GM10266 (cell line): Measurements from ENCODE around the gene ABHD17B.
"Not testable (repeated sequence)": the region's sequence is repeated elsewhere in the genome, so short reads cannot be mapped to it uniquely, and the experiment has no call there.

Source experiments
- DNase-seq: peaks from one replicate; pipeline ENCODE4 v3.0.0; 2012; ENCODE audit errors: extremely low spot score
- TF ChIP-seq, protein P1 (sequence below): IDR thresholded peaks from 2 replicates; pipeline ENCODE4 v1.5.1; 2012; ENCODE audit warnings: mild to moderate bottlenecking, low read depth; ENCODE audit not compliant: control insufficient read depth, insufficient read depth; ENCODE audit errors: missing control alignments

Gene ABHD17B

DNA sequence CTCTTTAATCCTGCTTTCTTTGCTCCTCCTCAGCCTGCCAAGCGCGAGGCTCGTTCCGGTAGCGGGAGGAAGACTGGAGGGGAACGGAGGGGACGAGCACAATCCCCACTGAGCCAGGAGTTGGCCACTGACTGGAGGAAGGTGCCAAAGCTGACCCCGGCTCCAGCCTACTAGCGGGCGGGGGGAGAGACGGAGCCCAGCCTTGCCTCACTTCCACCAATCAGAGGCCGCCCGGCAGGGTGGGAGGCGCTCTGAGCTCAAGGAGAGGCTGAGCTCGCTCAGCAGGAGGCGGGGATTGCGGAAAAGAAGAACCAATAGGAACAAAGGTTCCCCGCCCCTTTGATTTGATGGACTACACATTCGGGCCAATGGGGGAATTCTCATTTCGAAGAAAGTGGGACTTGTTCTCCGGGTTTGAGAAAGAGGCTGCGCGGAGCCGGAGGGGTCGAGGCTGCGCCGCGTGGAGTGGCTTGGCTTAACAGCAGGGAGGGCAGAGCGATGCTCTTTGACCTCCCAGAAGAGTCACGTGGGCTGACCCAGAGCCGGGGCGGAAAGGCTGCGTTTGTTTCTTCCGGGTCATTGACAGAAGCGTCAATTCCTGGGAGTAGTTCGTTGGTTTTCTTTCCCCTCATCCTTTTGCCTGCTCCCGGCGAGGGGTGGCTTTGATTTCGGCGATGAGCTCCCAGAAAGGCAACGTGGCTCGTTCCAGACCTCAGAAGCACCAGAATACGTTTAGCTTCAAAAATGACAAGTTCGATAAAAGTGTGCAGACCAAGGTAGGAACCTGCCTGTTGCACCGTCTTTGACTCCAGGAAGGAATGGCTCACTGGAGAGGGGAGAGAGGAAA, at the start of gene ABHD17B, which contains the start of gene C9orf85:
Gene ABHD17B (minus strand): TSS at position 133 of the 847 bp plus-strand sequence. CDS start 36,113 bp downstream, outside the sequence.
Gene C9orf85 (plus strand): TSS at position 579 of the 847 bp plus-strand sequence. CDS start 96 bp downstream, at position 675.
- peak; percentile 97 for DNase-seq
- TF ChIP-seq, protein P1, sequence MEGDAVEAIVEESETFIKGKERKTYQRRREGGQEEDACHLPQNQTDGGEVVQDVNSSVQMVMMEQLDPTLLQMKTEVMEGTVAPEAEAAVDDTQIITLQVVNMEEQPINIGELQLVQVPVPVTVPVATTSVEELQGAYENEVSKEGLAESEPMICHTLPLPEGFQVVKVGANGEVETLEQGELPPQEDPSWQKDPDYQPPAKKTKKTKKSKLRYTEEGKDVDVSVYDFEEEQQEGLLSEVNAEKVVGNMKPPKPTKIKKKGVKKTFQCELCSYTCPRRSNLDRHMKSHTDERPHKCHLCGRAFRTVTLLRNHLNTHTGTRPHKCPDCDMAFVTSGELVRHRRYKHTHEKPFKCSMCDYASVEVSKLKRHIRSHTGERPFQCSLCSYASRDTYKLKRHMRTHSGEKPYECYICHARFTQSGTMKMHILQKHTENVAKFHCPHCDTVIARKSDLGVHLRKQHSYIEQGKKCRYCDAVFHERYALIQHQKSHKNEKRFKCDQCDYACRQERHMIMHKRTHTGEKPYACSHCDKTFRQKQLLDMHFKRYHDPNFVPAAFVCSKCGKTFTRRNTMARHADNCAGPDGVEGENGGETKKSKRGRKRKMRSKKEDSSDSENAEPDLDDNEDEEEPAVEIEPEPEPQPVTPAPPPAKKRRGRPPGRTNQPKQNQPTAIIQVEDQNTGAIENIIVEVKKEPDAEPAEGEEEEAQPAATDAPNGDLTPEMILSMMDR = no peak

DNA sequence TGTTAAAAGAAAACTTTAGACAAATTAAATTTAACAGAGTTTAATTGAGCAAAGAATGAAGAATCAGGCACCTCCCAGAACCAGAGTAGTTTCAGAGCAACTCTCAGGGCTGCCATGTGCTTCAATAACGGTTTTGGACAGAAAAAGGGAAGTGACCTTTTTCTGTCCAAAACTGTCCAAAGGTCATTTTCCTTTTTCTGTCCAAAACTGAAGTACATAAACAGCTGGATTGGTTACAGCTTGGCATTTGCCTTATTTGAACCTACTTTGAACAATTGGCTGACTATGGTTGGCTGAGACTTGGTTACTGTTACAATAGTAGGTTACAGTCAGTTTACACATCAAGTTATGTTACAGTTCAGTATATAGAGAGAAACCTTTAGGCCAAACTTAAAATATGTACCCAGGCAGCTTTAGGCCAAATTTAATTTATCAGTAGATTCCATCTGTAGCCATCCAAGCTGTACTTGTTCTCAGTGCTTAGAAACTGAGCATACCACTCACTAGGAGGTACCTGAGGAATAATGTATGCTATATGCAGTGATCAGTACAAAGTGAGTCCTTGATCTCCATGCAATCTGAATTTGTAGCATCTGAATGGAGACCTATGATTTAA, 44.4 kb upstream of the ABHD17B start:
- no peak for DNase-seq
- TF ChIP-seq, protein P1 = no peak

DNA sequence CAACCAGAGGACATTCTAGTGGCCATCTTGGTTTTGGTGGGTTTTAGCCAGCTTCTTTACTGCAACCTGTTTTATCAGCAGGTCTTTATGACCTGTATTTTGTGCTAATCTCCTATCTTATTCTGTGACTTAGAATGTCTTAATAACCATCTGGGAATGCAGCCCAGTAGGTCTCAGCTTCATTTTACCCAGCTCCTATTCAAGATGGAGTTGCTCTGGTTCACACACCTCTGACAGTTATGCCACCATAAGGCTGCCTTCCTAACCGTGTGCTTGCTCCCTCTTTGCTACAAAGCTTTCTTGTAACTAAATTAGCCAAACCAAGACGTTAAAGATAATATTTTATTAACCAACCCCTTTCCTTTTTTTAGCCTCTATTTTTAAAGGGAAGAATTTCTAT, 43.7 kb upstream of the ABHD17B start:
- DNase-seq = not testable (repeated sequence)

DNA sequence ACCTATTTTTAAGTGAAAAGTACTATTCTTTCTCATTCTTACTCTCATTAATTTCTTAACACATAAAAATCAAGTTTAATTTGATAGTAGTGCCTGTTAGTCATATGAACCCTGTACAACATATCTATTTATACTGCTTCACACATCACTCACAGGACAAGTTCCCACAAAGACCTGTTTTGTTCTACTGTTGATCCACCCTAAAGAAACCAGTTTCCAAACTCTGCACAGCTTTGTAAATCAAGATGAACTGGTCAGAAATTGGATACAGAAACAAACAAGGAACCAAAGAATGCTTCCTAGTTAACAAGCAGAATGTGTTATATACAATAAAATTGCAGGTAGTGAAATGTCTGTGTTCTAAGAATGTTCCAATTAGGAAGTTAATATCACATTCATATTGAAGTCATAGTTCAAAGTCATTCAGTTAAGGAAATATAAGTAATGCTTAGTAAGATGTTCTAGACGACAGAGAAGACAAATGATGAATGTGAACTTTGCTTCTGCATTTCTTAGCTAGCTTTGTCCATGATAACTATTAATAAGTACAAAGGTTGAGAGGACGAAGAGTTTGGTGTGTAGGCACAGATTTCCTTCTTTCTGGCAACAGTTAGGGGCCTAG, 33.9 kb upstream of the ABHD17B start:
- DNase-seq = no peak
- TF ChIP-seq, protein P1 = no peak

DNA sequence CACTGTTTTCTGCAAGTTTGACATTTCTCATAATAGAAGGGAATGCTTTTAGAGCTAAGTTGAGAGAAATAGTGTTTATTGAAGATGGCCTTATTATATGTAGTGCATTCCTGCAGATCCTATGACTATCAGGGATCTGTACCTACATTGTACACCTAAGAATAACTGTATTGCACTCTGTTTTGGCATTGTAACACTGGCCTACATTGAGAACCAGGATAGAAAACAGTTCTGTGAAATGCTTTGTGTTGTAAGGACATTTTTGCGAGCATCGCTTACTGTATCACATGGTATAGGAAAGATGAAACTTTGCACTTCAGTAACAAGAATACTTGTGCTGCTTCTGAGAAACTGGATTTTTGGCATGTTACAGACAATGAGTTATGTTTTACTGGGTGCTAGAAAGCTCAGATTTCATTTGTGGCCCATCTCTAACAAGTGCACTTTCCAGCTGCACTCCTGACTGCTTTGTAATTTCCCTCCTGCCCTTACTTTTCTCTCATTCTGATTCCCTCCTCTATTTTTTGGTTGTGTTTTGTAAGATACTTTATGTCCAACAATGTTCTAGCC, 31.1 kb upstream of the ABHD17B start:
- TF ChIP-seq, protein P1 = no peak
- DNase-seq = no peak

DNA sequence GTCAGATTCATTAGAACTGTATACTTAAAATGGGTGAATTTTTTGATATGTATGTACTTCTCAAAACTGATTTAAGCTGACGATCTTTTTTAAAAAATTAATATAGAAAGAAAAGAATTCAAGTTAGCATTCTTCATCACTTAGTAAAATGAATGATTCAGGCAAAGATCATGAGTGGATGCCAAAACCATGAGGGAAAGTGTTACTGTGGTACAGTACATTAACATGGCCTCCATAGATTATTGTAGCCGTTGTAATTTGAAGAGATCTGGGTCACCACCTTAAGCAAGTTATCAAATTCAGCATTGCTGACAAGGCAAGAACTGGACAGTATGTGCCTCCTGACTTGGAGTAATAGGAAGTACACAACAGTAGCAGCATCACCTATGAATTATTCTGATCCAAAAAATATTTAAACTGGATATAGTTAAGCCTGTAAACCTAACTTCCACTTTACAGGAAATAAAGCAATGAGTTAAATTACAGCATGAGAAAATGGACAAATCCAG, 30.1 kb upstream of the ABHD17B start:
- TF ChIP-seq, protein P1 = no peak

DNA sequence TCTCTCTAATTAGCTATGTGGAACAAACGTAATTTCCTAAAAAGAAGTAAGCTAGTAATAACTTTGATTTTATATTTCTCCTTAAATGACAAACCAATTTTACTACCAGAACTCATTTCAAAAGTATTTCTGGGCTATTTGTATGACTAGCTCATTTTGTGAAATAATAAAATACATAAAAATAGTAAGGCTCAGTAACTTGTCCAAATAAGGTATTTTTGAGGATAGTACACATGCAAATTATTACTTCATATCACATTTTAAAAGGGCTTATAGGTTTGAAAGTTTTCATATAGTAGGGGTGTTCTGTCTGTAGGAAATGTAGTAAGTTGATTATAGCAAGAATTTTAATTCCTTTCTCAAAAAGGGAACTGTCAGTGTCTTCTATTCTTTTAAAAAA, 26.9 kb upstream of the ABHD17B start:
- TF ChIP-seq, protein P1 = no peak
- no peak for DNase-seq

More for the DNA sequence above, 30.1 kb upstream of the ABHD17B start:
- no peak for DNase-seq
